ENCODE results near the gene SH3PXD2A.

- no peak for TF ChIP-seq MAX (IDR thresholded peaks at IDR 0.05; ENCODE audit: low read depth, low read length)
- no peak for TF ChIP-seq CUX1 (IDR thresholded peaks at IDR 0.05; ENCODE audit: insufficient replicate concordance, low read depth, low read length)
- TF ChIP-seq BHLHE40 (IDR thresholded peaks at IDR 0.05; ENCODE audit: borderline replicate concordance in 1 of 2, low read depth in 2 of 2, low read length in 1 of 2): no peak
- no peak for TF ChIP-seq PAX5 (IDR thresholded peaks at IDR 0.05; ENCODE audit: borderline replicate concordance, low read depth, low read length)
- no peak for TF ChIP-seq POLR2AphosphoS2 (IDR thresholded peaks at IDR 0.05; ENCODE audit: low read depth, low read length)
- TF ChIP-seq POLR2A (IDR thresholded peaks at IDR 0.05; ENCODE audit: low read depth, low read length): no peak
- TF ChIP-seq USF1 (IDR thresholded peaks at IDR 0.05; ENCODE audit: borderline replicate concordance, extremely low read length, insufficient read depth, low read depth, low read length): no peak
These were observed 270.4 kb downstream of the SH3PXD2A start for GRCh38 chr10:103585011-103585405.

Data from GM12878 (cell line).